ENCODE data around the gene EPO.
A peak's percentile ranks its signal among the peaks of the same experiment; 100 is the strongest.
"Not testable (repeated sequence)": the region's sequence is repeated elsewhere in the genome, so short reads cannot be mapped to it uniquely, and the experiment has no call there.

EPO gene

GRCh38 chr7:100705320-100705752 is 14.9 kb upstream of the EPO start:
- H3K27ac ChIP-seq, result peak overlapping the region; percentile 95
- no peaks in the 10 kb centered on the region for H3K27me3 ChIP-seq

GRCh38 chr7:100705753-100706671 is 14.3 kb upstream of the EPO start, which contains the start of gene POP7:
Gene POP7 (plus strand): TSS chr7:100706121. CDS start chr7:100706831, 710 bp downstream.
- no peaks in the 10 kb centered on the region for H3K27me3 ChIP-seq
- peaks cover 16% of the 10 kb centered on the region for H4K20me1 ChIP-seq
- peaks cover 24% of the 10 kb centered on the region for H3K36me3 ChIP-seq
- peak within 1 kb of the TSS; percentile 95 for H3K27ac ChIP-seq
- peaks cover 42% of the 10 kb centered on the region for H3K4me1 ChIP-seq
- TF ChIP-seq Cebpa-rat (IDR thresholded peaks at IDR 0.05), result no peak
- H3K4me3 ChIP-seq, result peak within 1 kb of the TSS; percentile 92
- no peaks in the 10 kb centered on the region for H3K9me3 ChIP-seq
- H3K4me2 ChIP-seq, result peak within 1 kb of the TSS; percentile 100
- peak within 1 kb of the TSS; percentile 97 for H3K9ac ChIP-seq

More at GRCh38 chr7:100705320-100705752, 14.9 kb upstream of the EPO start:
- Histone ChIP-seq H3K4me3 (peak overlapping the region; percentile 92), H3K4me1 (peaks cover 44% of the 10 kb centered on the region), H3K36me3 (peaks cover 24% of the 10 kb centered on the region), H3K9me3 (no peaks in the 10 kb centered on the region), H3K9ac (peak overlapping the region; percentile 97), H3K4me2 (peak overlapping the region; percentile 100), H4K20me1 (peaks cover 16% of the 10 kb centered on the region)
- TF ChIP-seq Cebpa-rat (IDR thresholded peaks at IDR 0.05), result no peak

- Histone ChIP-seq H3K27ac (peak overlapping the region; percentile 95), H3K4me2 (peak overlapping the region; percentile 100), H3K36me3 (peaks cover 24% of the 10 kb centered on the region), H4K20me1 (peaks cover 16% of the 10 kb centered on the region), H3K9ac (peak overlapping the region; percentile 97), H3K4me3 (peak overlapping the region; percentile 92), H3K9me3 (no peaks in the 10 kb centered on the region), H3K27me3 (no peaks in the 10 kb centered on the region), H3K4me1 (peaks cover 37% of the 10 kb centered on the region)
- TF ChIP-seq Cebpa-rat (IDR thresholded peaks at IDR 0.05), result no peak
These were observed 13.5 kb upstream of the EPO start for GRCh38 chr7:100706672-100707311.

GRCh38 chr7:100708395-100708794 is 11.9 kb upstream of the EPO start:
- H3K27ac ChIP-seq, result no peak overlapping the region
- 0 out of 2 replicates have a peak overlapping the region, but pooled peaks have one; percentile 100 for H3K4me2 ChIP-seq
- no peak overlapping the region for H3K9ac ChIP-seq
- no peak overlapping the region for H3K4me3 ChIP-seq
- H4K20me1 ChIP-seq, result peaks cover 16% of the 10 kb centered on the region
- no peaks in the 10 kb centered on the region for H3K9me3 ChIP-seq
- peaks cover 24% of the 10 kb centered on the region for H3K36me3 ChIP-seq
- no peaks in the 10 kb centered on the region for H3K27me3 ChIP-seq
- peaks cover 37% of the 10 kb centered on the region for H3K4me1 ChIP-seq
- TF ChIP-seq Cebpa-rat (IDR thresholded peaks at IDR 0.05), result no peak

GRCh38 chr7:100710452-100710851 is 9.8 kb upstream of the EPO start:
- Histone ChIP-seq H3K9me3 (no peaks in the 10 kb centered on the region), H3K36me3 (peaks cover 24% of the 10 kb centered on the region), H3K27me3 (no peaks in the 10 kb centered on the region), H3K4me2 (no peak overlapping the region), H3K4me1 (peaks cover 31% of the 10 kb centered on the region), H3K4me3 (no peak overlapping the region), H3K9ac (no peak overlapping the region), H4K20me1 (peaks cover 16% of the 10 kb centered on the region), H3K27ac (no peak overlapping the region)
- no peak for TF ChIP-seq Cebpa-rat (IDR thresholded peaks at IDR 0.05)

- no peak for TF ChIP-seq Cebpa-rat (IDR thresholded peaks at IDR 0.05)
- no peak overlapping the region for H3K9ac ChIP-seq
- no peaks in the 10 kb centered on the region for H3K27me3 ChIP-seq
These were observed 8.9 kb upstream of the EPO start for GRCh38 chr7:100711369-100711768.

GRCh38 chr7:100714725-100715124 is 5.5 kb upstream of the EPO start:
- peaks cover 3% of the 10 kb centered on the region for H3K4me1 ChIP-seq
- TF ChIP-seq Cebpa-rat (IDR thresholded peaks at IDR 0.05), result no peak
- no peak overlapping the region for H3K9ac ChIP-seq
- H3K4me3 ChIP-seq, result no peak overlapping the region
- no peaks in the 10 kb centered on the region for H4K20me1 ChIP-seq
- no peak overlapping the region for H3K27ac ChIP-seq
- peaks cover 15% of the 10 kb centered on the region for H3K9me3 ChIP-seq
- H3K27me3 ChIP-seq, result peaks cover 5% of the 10 kb centered on the region
- no peak overlapping the region for H3K4me2 ChIP-seq
- H3K36me3 ChIP-seq, result no peaks in the 10 kb centered on the region

More at GRCh38 chr7:100711369-100711768, 8.9 kb upstream of the EPO start:
- H3K36me3 ChIP-seq, result peaks cover 24% of the 10 kb centered on the region
- H3K27ac ChIP-seq, result no peak overlapping the region
- peaks cover 31% of the 10 kb centered on the region for H3K4me1 ChIP-seq
- H3K4me3 ChIP-seq, result no peak overlapping the region
- H3K4me2 ChIP-seq, result no peak overlapping the region
- peaks cover 16% of the 10 kb centered on the region for H4K20me1 ChIP-seq
- no peaks in the 10 kb centered on the region for H3K9me3 ChIP-seq

- not testable (repeated sequence) for H3K9ac ChIP-seq
These were observed 3.2 kb upstream of the EPO start for GRCh38 chr7:100717073-100717472.

GRCh38 chr7:100719523-100720278 is 567 bp upstream of the EPO start:
- H3K27ac ChIP-seq, result no peak overlapping the region
- TF ChIP-seq Cebpa-rat (IDR thresholded peaks at IDR 0.05), result no peak

More at GRCh38 chr7:100717073-100717472, 3.2 kb upstream of the EPO start:
- Histone ChIP-seq H3K9me3 (peaks cover 15% of the 10 kb centered on the region), H3K27me3 (peaks cover 28% of the 10 kb centered on the region), H3K4me1 (peaks cover 13% of the 10 kb centered on the region)
- not testable (repeated sequence) for H4K20me1 ChIP-seq, H3K36me3 ChIP-seq, H3K4me2 ChIP-seq, H3K4me3 ChIP-seq, H3K27ac ChIP-seq

More at GRCh38 chr7:100719523-100720278, 567 bp upstream of the EPO start:
- Histone ChIP-seq H3K9ac (no peak overlapping the region), H3K4me2 (peak overlapping the region; percentile 74), H3K9me3 (peaks cover 15% of the 10 kb centered on the region), H3K36me3 (no peaks in the 10 kb centered on the region), H3K27me3 (peaks cover 43% of the 10 kb centered on the region), H3K4me1 (peaks cover 13% of the 10 kb centered on the region), H3K4me3 (no peak overlapping the region), H4K20me1 (no peaks in the 10 kb centered on the region)

Data from BLaER1 (cell line).